Measurements from ENCODE around the gene CFAP44. TPM values are rescaled to one million over a fixed set of nuclear protein-coding genes. Genes with fewer than 3 reads are reported as not detected.

CFAP44 gene, protein sequence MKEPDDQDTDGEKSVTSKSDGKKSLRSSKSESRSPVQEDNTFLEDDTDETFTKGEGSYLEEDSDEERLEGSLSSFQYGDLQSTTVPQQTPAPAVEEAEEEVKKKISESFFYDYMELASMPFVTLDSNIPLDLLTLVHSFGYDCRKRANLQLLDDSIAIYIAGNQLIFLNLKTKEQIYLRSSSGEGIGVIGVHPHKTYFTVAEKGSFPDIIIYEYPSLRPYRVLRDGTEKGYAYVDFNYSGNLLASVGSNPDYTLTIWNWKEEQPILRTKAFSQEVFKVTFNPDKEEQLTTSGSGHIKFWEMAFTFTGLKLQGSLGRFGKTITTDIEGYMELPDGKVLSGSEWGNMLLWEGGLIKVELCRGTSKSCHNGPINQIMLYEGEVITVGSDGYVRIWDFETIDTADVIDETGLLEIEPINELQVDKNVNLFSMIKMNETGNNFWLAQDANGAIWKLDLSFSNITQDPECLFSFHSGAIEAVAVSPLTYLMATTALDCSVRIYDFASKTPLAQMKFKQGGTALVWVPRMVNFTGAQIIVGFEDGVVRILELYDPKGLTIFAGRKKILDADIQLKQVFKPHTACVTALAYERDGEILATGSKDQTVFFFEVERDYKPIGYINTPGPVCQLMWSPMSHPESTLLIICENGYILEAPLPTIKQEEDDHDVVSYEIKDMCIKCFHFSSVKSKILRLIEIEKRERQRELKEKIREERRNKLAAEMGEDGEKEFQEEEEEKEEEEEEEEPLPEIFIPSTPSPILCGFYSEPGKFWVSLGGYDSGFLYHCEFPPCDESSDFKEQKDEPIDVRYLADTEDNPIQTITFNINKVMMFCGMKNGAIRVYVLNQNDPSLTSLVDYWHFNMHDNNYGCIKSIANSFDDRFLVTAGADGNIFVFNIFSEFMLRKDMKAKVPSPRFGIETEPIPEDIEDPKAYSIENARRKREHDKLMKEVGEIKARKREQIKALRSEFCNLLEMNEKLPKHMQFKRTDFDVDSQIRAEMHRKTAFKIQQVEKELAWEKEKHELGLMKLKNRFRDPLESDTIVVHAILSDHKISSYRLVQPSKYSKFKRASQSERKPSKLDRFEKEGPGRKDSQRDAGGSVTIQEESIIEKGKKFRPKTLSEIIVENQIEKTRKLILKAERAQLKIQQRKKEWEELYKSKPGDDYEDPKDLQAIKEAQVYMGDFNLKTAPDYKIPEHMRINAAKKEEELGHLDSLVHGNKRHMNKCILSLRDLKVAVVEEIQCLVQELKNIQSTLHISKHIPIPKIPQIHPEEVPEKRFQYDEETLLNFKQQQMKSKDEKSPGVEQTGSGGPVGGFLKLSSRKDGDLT (N-terminal part only)
- 0.97 and 4.0 TPM in 2 replicates for total RNA-seq

DNA sequence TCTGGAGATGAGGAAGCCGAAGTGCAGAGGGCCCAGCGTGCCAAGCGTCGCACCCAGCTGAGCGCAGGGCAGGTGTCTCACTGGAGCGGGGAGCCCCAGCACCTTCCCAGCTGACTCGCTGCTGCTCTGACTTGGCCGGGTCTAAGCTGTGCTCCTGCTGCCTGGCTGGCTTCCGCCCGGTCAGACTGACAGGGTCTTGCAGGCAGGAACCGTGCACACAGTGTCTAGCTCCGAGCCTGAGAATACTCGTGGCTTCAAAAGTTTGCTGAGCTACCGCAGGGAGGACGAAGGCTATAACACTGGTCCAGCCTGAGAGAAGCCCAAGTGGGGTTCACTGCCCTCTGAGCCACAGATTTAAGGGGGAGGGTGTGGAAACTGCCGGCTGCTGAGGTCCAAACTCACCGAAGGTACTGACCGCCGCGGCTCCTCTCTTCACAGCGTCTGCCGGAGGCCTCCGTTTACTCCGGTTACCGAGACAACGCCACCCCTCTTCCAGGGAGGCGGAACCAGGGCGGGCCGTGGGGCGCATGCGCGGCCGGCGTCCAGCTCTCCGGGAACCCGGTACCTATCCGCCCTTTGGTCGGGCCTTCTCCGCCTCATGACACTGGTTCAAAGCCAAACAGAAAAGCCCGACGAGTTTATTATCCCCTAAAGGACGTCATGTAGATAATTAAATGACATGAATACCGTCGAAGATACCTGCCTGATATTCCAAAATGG, at the start of gene CFAP44:
Gene CFAP44, minus strand, starts transcription at position 443 of the 720 bp plus-strand sequence. CDS start 7,829 bp downstream, outside the sequence.

Other genes with a start within 250 kb of the CFAP44 start
- gene BOC, start 229.9 kb downstream of the CFAP44 start, total RNA-seq = 0.13 TPM in 1 of 2 replicates, not detected in the other
- gene SPICE1, start 73.7 kb upstream of the CFAP44 start, total RNA-seq = 4.2 and 11.9 TPM in 2 replicates
- not detected in 2 replicates for gene SIDT1, start 91.1 kb upstream of the CFAP44 start, total RNA-seq